ENCODE results near the gene LANCL1.

The LANCL1 gene, protein sequence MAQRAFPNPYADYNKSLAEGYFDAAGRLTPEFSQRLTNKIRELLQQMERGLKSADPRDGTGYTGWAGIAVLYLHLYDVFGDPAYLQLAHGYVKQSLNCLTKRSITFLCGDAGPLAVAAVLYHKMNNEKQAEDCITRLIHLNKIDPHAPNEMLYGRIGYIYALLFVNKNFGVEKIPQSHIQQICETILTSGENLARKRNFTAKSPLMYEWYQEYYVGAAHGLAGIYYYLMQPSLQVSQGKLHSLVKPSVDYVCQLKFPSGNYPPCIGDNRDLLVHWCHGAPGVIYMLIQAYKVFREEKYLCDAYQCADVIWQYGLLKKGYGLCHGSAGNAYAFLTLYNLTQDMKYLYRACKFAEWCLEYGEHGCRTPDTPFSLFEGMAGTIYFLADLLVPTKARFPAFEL

DNA sequence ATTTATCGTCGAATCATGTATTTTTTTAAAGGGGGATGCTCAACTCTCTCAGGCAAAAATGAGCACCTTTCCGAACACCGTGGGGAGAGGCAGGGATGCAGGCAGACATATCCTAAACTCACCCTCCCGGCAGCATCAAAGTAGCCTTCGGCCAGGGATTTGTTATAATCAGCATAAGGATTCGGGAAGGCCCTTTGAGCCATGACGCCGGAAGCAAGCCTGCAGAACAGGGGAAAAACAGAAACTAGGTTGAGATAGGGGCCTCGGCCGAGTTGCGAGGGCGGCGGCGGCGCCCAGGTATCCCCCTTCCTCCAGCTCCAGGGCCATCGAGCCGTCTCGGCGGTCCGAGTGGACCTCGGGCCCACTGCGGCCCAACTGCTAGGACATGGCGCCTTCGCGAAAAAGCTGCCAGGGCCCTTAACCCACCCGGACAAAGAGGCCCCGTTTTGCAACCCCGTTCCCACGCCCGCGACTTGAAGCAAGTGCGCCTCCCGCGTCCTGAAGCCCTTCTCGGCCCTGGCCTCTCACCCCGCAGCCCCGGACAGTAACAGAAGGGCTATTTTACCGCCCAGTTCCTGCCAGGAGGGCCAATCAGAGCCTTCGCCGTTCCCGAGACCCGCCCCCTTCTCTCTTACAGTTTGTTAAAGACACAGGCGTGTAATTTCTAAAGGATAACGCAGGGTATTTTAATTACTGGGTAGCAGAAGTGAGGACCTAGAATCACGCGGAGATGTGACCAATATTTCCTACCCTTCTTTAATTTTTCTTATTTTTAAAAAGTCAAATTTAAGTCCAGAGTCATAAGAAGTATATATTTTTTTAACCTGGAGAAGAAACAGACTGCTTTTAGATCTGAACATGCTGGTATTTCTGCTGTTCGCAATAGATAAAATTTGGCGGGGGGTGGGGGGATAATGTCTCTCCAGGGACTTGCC lies at the start of gene LANCL1:
LANCL1 (minus strand) TSS at position 566 of the 935 bp plus-strand sequence; CDS start at position 203, 363 bp downstream.
- peak; percentile 52 for DNase-seq (ENCODE audit: low read depth)
- H3K4me3 ChIP-seq (ENCODE audit: control insufficient read depth, low read depth, low read length): peak within 1 kb of the TSS; percentile 79
- TF ChIP-seq, protein P1, sequence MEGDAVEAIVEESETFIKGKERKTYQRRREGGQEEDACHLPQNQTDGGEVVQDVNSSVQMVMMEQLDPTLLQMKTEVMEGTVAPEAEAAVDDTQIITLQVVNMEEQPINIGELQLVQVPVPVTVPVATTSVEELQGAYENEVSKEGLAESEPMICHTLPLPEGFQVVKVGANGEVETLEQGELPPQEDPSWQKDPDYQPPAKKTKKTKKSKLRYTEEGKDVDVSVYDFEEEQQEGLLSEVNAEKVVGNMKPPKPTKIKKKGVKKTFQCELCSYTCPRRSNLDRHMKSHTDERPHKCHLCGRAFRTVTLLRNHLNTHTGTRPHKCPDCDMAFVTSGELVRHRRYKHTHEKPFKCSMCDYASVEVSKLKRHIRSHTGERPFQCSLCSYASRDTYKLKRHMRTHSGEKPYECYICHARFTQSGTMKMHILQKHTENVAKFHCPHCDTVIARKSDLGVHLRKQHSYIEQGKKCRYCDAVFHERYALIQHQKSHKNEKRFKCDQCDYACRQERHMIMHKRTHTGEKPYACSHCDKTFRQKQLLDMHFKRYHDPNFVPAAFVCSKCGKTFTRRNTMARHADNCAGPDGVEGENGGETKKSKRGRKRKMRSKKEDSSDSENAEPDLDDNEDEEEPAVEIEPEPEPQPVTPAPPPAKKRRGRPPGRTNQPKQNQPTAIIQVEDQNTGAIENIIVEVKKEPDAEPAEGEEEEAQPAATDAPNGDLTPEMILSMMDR (IDR thresholded peaks at IDR 0.05; ENCODE audit: control insufficient read depth, insufficient read depth, low read depth, low read length, missing control alignments): no peak

DNA sequence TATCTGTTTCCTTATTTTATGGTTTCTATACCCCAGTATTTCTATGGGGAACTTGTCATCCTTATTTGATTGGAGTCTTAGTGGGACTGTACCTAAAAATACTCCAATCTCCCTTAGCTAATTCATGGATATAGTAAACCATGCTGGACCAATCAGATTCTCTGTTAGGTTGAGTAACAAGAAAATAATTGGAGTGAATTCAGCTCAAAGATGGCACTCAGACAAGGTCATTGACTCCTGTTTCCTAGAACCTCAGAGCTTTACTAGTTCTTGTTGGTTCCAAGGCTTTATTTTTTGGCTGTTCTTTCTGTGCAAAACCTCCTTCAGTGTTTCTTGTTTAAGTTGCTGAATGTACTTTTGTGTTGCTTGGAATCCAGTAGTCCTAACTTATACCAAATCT lies 48.0 kb upstream of the LANCL1 start:
- no peak for DNase-seq (ENCODE audit: low read depth)
- H3K4me3 ChIP-seq (ENCODE audit: control insufficient read depth, low read depth, low read length): no peak overlapping the region
- TF ChIP-seq, protein P1 (IDR thresholded peaks at IDR 0.05; ENCODE audit: control insufficient read depth, insufficient read depth, low read depth, low read length, missing control alignments): no peak

DNA sequence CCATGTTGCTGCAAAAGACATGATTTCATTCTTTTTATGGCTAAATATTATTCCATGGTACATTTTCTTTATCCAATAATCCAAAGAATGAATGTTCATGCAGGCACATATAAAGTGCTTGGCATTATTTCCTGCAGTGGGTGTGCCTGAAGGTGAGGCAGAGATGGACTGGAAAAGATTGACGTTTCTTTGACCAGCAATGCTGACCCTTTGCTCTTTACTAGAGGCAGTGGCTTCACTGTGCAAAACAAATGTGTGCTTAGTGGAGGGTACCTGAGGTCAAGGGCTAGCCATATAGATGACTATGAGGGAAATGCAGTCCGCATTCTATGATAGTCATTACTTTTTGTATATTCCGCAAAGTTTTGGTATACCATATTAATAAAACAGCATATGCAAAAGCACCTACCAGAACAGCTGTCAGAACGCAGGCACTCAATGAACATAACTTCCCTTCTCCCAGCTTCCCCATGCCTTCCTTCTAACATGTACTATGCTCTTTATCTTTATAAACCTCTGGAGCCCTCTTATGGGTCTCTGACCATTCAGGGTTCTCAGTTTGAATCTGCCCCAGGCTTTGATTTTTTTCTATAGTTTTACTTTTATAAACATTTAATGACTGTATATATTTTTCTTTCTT lies 47.2 kb upstream of the LANCL1 start:
- H3K4me3 ChIP-seq (ENCODE audit: control insufficient read depth, low read depth, low read length): no peak overlapping the region
- TF ChIP-seq, protein P1 (IDR thresholded peaks at IDR 0.05; ENCODE audit: control insufficient read depth, insufficient read depth, low read depth, low read length, missing control alignments): no peak
- no peak for DNase-seq (ENCODE audit: low read depth)

DNA sequence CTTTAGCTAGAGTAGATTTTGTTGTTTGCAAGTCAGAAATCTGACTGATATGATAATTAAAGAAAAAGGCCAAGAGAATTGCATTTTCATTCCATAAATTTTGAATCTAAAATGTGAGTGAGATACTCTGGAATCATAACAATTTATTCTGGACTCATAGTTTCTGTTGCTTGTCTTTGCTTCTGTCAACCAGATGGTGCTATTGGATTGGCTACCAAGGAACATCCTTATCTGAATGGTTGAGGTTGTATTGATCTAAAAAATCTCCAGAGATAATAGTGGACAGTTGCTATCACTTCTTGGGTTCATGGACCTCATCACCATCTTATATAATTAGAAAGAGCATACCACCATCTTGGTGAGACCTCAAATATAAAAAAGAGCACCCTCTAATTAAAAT lies 45.8 kb upstream of the LANCL1 start:
- DNase-seq (ENCODE audit: low read depth): no peak
- no peak overlapping the region for H3K4me3 ChIP-seq (ENCODE audit: control insufficient read depth, low read depth, low read length)
- TF ChIP-seq, protein P1 (IDR thresholded peaks at IDR 0.05; ENCODE audit: control insufficient read depth, insufficient read depth, low read depth, low read length, missing control alignments): no peak

DNA sequence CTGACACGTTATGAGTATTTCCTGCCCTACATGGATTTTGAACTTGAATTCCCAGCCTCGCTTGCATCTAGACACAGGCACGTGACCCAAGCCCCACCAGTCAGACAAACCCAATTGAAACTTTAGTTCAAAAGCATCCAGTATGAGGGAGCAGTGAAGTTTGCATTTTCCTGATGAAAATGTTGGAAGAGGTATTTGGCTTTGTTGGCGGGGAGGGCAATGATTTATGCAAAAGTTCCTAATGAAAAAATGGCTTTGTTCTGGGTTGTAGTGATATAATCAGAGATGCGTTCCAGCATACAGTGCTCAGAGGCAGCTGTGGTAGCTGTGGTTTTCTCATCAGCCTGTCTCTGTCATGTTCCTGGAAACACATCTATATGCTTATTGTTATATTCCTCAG lies 43.0 kb upstream of the LANCL1 start:
- TF ChIP-seq, protein P1 (IDR thresholded peaks at IDR 0.05; ENCODE audit: control insufficient read depth, insufficient read depth, low read depth, low read length, missing control alignments): no peak
- DNase-seq (ENCODE audit: low read depth): no peak
- H3K4me3 ChIP-seq (ENCODE audit: control insufficient read depth, low read depth, low read length): no peak overlapping the region

DNA sequence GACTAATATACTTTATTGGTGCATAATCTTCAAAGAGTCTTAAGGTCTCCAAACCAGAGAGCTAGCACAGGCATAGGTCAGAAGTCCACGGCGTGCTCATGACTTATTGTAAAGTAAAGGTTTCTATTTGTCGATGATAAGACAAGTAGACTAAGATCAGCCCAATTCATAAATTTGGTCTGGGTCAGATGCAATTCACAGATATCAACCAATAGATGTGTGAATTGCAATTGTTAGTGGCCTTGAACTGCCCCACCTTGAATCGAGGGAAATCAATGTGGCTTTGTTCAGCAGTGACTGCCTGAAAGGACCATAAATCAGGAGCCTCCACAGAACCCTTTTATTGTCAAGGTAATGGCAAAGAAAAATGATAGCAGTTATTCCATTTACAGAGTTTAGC lies 40.7 kb upstream of the LANCL1 start:
- TF ChIP-seq, protein P1 (IDR thresholded peaks at IDR 0.05; ENCODE audit: control insufficient read depth, insufficient read depth, low read depth, low read length, missing control alignments): no peak
- DNase-seq (ENCODE audit: low read depth): no peak

More for the DNA sequence above, 40.7 kb upstream of the LANCL1 start:
- no peak overlapping the region for H3K4me3 ChIP-seq (ENCODE audit: control insufficient read depth, low read depth, low read length)
